GM19035 (cell line): ENCODE results near the gene CHIT1.

ENCODE experiments used
- ATAC-seq: cut with Tn5 transposase; IDR thresholded peaks from one replicate; pipeline ENCODE4 v1.9.1; 2021; ENCODE audit not compliant: unreplicated experiment

CHIT1 gene

DNA sequence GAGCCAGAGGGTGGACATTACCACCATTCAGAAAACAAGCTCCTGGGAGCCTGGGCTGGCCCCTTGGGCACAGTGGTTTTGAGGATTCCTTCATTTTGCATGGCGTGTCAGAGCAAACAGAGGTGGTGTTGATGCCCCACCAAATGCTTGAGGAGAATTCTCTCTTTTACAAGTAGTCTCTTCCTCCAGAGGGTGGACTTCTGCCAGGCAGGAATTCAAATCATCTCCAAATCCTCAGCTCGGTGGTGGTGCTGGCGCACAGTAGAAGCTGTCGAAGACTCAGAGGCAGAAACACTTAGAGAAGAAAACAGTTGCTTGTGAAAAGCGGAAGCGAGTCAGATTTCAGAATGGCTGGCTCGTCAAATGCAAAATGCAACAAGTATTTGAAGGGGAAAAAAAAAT lies 39.5 kb downstream of the CHIT1 start:
- ATAC-seq = no peak

DNA sequence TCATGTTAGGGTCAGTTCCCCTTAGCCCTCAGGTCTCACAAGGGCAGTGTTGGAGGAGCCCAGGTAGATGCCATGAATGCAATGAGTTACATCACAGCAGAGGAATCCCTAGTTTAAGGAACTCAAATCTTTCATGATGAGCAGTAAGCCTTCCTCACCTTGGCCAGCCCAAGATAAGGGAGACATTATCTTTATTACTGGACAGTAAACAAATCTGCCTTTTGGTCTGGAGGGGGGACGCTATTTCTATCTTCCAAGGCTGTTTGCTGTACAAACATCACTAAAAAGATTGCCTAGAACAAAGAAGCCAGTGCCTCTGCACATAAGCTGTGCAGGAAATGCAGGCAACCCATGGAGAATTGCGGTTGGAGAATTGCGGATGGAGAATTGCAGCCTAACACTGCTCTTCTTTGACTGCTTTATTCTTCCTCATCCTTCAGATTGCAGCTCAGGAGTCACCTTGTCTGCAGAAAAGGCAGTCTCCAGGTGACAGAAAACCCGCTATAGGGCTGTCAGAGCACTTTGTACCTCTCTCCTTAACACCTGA lies 40.7 kb downstream of the CHIT1 start:
- ATAC-seq = no peak

GRCh38 chr1:203187689-203188264 lies 41.7 kb downstream of the CHIT1 start:
- ATAC-seq = no peak

DNA sequence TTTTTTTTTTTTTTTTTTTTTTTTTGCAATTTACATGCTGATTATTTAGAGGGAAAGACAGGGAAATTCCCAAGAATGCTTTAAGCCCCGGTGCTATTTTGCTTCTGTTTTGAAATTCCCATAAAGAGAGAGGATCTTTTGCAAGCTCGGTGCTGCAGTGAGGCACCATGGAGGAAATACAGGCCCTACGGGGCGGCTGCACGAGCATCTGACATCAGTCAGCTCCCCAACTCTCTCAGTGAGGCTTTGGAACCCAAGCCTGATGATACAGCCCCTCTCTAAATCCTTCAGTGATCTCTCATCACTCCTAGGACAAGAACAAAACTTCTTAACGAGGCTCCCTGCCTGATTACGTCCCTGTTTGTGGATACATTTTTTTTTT lies 42.2 kb downstream of the CHIT1 start:
- no peak for ATAC-seq

GRCh38 chr1:203186446-203187303 lies 42.8 kb downstream of the CHIT1 start, which contains the start of gene CHI3L1:
Gene CHI3L1 (minus strand): TSS chr1:203186704. CDS start chr1:203186623, 81 bp downstream.
- ATAC-seq = no peak

GRCh38 chr1:203186091-203186445 lies 43.4 kb downstream of the CHIT1 start:
- ATAC-seq = no peak

GRCh38 chr1:203185585-203185984 lies 43.9 kb downstream of the CHIT1 start:
- no peak for ATAC-seq

DNA sequence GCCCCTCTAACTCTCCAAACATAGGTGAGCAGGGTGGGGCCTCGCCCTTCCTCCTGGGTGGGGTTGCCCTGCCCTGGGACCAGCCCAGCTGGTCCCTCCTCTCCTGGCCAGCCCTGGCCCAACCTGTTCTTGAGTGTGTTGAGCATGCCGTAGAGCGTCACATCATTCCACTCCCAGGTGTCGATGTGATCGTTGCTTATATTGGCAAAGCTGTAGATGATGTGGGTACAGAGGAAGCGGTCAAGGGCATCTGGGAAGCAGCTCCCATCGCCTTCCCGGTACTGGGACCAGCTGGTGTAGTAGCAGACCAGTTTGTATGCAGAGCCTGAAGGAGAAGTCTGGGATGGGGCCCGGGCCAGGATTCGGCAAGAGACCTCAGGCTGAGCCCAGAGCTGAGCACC lies 44.4 kb downstream of the CHIT1 start:
- ATAC-seq = no peak

DNA sequence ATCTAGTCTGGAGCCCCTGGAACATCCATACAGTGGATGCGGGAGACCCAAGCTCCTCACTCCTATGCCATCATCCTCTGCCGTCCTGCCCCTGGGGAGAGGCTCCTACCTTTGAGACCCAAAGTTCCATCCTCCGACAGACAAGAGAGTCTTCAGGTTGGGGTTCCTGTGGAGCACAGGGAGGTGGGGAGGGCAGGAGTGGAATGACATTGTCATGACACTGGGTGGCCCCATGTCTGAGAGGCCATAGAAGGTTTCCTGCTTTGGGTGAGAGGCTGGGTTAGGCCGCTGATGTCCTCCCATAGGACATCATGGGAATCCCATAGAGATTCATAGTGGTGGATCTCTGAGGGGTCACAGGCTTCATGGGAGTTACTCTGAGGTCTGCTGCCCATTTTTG lies 45.0 kb downstream of the CHIT1 start:
- ATAC-seq = no peak

GRCh38 chr1:203183828-203184227 lies 45.6 kb downstream of the CHIT1 start:
- ATAC-seq = no peak

- no peak for ATAC-seq
Measured at GRCh38 chr1:203182387-203182953, 47.0 kb downstream of the CHIT1 start.

- ATAC-seq = no peak
Measured at GRCh38 chr1:203181586-203182386, 47.7 kb downstream of the CHIT1 start.

DNA sequence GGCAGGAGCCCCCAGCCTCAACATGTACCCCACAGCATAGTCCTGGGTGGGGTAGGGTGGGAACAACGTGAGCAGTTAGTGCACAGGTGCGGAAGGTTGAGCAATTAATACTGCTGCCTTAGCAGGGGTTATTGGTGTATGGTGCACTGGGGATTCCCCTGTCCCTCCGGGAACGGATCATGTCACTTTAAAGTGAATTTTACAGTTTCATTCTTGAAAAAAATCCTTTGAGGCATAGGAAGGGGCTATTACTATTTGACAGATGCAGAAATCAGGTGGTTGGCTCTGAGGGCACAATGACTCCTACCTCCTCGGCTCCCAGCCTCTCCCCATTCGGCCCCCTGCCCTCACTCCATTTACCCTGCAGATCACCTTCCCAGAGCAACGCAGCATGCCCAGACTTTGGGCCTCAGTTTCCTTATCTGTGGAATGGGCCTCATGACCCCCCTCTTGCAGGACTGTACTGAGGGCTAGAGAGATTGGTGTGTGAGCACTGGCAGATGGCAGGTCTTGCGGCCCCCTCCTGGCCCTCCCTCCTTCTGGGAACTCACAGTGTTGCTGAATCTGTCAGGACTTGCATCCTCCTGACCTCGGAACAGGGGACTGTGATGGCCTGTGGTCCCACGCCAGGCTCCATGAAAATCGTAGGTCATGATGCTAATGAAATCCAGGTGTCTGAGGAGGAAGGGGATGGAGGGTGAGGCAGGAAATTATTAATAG lies 48.7 kb downstream of the CHIT1 start:
- ATAC-seq = no peak

DNA sequence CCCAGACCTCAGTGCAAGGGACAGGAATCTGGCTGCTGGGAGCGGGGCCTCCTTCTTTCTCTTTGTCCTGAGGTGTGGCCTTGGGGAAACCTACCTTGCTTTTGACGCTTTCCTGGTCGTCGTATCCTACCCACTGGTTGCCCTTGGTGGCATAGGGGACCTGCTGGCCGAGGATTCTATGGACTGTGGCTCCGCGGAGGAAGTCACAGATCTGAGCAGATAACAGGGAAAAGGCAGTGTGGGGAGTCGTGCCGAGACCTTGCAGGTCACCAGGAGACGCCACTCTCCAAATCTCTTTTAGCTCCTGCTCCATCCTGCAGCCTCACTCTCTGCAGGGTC lies 49.8 kb downstream of the CHIT1 start:
- ATAC-seq = no peak

- ATAC-seq = no peak
Measured at GRCh38 chr1:203178821-203179666, 50.4 kb downstream of the CHIT1 start.

GRCh38 chr1:203178083-203178482 lies 51.4 kb downstream of the CHIT1 start:
- no peak for ATAC-seq

GRCh38 chr1:203177470-203178039 lies 51.9 kb downstream of the CHIT1 start:
- no peak for ATAC-seq

DNA sequence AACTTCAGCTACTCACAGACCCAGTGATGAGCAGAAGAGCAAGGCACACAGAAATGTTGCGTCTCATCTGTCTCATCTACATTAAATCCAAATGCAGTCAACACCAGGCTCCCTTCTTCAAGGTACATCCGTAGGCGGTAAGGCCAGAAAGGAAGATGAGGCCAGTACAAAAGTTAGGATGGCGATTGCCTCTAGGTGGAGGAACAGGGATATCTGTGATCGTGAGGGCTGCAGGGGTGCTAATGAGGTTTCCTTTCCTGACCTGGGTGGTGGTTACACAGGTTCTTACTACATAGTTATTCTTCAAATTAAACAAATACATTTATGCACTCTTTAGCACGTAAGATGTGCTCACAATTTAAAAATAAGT lies 52.5 kb downstream of the CHIT1 start:
- ATAC-seq = no peak

- ATAC-seq = no peak
Measured at GRCh38 chr1:203176273-203177035, 53.0 kb downstream of the CHIT1 start.
